Putamen (tissue), 1 donor: ENCODE measurements around the gene DYSF.

Source experiments
- DNase-seq: peaks from one replicate; pipeline ENCODE4 v3.0.0-alpha.2; 2016; ENCODE audit warnings: low spot score

DYSF gene

GRCh38 chr2:71575966-71576365 lies 122.6 kb downstream of the DYSF start:
- peak; percentile 89 for DNase-seq

GRCh38 chr2:71576541-71576940 lies 123.2 kb downstream of the DYSF start:
- DNase-seq: peak; percentile 80

DNA sequence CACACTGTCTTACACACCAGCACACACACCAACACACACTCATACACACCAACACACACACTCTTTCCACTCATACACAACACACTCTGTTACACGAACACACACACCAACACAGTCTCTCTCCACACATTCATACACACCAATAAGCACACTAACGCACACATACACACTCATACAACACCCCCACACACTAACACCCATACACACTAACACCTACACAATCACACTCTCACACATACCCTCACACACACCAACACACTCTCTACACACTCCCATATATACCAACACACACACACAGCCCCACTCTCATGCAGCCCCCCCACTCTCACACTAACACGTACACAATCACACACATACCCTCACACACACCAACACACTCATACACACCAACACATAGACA lies 123.8 kb downstream of the DYSF start:
- DNase-seq: no peak

DNA sequence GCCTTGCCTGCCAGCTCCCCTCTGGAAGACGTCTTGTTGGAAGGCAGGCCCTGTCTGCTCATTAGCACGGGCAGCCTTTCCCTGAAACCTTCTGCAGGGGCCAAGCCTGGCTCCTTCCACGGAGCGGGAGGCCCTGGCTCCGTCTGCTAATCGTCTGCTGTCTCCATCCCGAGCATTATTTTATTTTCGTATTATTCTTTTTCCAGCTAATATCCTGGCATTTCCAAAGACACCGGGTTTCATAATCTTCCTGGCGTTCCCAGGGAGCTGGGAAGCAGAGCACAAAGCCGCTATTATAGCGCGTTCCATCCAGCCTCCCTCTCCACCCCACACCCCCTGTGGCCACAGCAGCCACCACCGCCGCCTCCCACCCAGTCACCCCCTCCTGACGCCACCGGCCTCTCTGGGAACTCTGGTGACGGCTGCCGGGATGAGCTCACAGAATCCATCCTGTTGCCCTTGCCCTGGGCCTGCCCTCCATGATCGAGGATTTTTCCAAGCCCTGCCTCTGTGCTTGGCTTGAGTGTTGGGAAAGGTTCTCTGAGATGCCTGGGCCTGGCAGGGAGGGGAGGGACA lies 125.5 kb downstream of the DYSF start:
- DNase-seq: peak; percentile 93

- no peak for DNase-seq
These were observed 127.7 kb downstream of the DYSF start for GRCh38 chr2:71581026-71581425.

DNA sequence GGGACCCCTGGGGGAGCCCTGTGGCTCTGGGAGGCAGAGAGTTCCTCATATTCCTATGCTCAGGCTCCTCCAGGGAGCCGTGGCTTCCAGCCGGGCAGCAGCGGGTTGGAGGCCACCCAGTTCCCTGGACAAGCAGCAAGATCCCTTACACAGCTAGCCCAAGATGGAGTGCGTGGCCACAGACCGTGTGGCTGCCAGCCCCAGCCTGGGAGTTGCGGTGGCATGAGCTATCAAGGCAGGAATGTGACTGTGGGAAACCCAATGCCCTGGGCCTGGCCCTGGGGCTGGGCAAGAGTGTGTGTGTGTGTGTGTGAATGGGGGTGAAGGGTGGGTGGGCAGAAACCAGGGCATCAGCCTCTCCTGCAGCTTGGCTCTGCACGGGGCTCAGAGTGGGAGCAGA lies 130.5 kb downstream of the DYSF start:
- no peak for DNase-seq

DNA sequence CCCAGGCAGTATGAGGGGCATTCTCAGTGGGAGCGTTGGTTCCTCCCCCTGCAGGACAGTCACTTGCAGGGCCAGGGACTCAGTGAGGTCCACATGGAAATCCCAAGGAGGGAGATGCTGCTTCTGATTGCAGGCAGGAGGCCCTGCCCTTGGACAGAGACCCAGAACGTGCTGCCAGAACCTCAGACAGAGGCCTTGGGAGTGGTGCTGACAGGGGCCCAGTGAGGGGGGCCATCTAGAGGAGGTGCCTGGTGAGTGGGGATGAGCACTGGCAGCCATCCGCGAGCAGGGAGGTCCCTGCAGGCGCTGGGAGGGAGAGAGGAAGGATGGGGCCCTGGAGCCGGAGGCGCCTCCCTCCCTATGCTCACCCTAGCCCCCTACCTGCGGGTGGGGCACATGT lies 133.1 kb downstream of the DYSF start:
- no peak for DNase-seq

DNA sequence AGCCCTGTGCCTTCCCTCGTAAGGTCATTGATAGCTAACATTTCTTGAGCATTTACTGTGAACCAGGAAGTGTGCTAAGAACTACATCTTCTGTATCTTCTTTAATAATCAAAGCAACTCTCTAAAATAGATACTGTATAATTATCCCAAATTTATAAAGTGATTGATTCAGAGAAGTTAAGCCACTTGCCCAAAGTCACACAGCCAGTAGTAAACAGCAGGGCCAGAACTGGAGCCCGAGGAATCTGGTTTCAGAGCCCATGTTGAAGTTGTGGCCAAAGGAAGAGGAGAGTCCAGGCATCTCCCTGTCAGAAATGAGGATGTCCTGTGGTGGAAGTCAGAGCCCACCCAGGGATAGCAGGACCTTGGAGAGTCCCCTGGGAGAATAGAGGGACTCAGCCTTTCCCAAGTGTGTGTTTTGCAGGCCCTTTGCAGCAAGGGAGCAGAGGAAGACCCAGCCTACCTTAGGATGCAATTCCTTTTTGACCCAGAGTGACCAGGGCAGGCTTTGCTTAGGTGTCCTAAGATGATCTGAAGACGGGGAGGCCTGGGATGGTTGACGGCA lies 134.2 kb downstream of the DYSF start:
- DNase-seq: no peak

- DNase-seq: no peak
These were observed 135.3 kb downstream of the DYSF start for GRCh38 chr2:71588497-71589170.

DNA sequence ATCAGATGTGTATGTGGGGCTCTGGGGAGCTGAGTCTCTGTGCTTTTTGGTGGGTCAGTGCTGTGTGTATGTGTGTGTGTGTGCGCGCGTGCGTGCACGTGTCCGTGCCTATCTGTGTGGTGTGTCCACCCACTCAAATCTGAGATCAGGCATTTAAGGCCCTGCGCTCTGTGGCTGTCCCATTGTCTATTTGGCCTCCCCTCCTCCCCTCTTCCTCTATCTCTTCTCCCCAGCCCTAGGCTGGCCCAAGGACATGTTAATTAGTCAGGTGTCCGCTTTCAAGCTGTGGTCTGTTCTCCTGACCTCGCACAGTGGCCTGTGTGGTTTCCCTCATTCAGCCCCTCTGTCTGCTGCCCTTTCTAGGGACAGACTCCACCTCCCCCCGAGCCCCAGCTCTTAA lies 136.4 kb downstream of the DYSF start:
- DNase-seq: no peak

DNA sequence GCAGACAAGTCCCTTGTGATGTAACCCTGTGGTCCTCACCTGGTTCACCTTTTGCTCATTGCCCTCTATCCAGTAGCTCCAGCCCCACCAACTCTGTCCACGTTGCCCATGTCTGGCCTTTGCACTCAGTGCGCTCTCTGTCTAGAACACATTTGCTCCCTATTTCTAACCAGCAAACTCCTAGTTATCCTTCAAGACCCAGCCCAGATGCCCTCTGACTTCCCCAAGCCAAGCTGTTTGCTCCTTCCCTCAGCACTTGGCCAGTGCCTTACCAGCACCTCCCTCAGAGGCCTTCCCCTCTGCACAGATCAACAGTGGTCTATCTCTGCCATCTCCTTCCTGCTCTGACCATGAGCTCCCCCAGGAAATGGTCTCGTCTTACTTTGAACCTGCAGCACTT lies 137.7 kb downstream of the DYSF start:
- no peak for DNase-seq

- DNase-seq: peak; percentile 85
These were observed 138.9 kb downstream of the DYSF start for GRCh38 chr2:71592181-71592711.

GRCh38 chr2:71595569-71595968 lies 142.2 kb downstream of the DYSF start:
- no peak for DNase-seq

DNA sequence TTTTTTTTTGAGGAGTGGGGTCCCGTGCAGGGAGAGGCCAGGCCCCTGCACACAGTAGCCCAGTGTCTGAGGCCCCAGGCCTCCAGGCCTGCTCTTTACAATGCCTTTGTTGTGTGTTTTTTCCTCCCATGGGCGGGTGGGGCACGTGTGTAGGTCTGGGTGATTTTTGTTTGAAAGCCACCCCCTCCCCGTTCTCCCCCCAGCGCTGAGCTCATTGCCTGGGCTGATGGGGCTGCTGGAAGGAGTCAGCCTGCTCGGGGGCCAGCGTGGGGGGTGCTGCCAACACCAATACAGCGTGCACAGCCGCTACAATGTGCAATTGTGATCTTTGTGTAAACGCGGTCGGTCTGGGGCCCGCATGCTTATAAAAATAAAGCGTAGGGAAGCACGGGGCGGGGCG lies 142.7 kb downstream of the DYSF start:
- DNase-seq: peak; percentile 98

GRCh38 chr2:71597756-71598155 lies 144.4 kb downstream of the DYSF start:
- DNase-seq: no peak

DNA sequence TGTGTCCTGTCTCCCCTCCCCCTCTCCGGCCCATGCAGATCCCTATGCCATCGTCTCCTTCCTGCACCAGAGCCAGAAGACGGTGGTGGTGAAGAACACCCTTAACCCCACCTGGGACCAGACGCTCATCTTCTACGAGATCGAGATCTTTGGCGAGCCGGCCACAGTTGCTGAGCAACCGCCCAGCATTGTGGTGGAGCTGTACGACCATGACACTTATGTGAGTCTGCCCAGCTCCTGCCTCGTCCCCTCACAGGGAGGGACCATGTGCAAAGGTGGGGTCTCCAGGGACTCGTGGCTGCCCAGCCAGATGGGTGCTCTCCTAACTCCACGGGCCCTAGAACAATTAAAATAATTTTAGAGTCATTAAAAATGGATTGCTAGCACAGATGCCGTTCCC lies 145.2 kb downstream of the DYSF start:
- no peak for DNase-seq

GRCh38 chr2:71599038-71599437 lies 145.7 kb downstream of the DYSF start:
- no peak for DNase-seq

- DNase-seq: no peak
These were observed 146.4 kb downstream of the DYSF start for GRCh38 chr2:71599646-71600236.

GRCh38 chr2:71600555-71600954 lies 147.2 kb downstream of the DYSF start:
- no peak for DNase-seq

DNA sequence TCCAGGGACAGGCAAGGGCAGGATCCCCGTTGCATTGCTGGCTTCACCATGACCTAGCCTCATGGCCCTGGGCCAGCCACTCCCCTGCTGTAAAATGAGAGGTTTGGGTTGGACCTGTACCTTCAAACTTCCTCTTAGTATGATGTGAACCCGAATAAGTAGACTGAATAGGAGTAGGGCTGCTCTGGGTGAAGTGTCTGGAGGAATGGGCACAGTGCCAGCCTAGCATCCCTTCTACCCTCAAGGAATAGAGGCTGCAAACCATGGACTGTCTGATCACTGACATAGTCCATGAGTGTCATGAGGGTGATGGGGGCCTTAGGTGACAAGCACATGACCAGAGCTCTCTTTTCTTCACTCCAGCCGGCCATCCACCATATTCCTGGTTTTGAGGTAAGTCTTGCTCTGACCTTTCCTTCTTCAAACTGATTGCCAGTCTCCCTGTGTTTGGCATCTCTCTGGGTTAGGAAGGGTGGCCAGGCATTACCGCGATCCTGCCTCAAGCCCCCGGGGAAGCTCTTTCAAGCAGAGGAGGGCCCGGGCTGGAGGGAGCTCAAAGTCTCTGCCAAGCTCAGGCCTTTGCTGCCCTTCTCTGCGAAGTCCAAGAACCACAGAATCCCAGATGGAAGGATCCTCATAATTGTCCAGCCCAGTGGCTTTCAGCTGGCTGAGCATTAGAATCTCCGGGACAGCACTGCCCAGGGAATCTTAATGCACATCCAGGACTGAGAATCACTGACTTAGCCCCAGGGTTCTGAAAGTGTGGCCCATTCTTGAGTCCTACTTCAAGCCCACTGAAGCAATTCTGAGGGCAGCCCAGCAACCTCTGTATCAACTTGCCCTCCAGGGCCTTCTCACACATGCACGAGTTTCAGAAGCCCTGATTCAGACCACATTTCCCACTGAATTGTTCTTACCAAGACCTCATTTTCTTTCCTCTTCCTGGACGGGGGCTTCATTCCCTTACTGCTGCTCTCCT lies 148.1 kb downstream of the DYSF start:
- no peak for DNase-seq

GRCh38 chr2:71602115-71602495 lies 148.7 kb downstream of the DYSF start:
- no peak for DNase-seq

DNA sequence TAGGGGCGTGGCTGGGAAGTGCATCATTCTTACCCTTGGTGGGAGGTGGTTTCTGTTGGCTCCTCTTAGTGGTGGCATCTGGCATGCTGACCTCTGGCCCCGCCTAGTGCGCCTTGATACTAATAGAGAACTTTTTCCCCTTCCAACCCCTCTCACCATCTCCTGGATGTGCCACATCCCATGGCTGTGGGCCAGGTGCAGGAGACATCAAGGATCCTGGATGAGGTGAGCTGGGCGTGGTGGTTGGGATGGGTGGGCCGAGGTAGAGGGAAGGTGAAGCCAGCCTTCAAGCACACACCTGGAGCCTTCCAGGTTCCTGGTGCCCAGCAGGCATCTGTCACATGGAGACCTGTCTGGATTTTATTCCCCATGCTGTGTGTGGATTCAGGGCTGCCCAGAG lies 149.2 kb downstream of the DYSF start:
- DNase-seq: no peak
